Sigmoid colon (tissue), 7 donors: ENCODE measurements around the gene TMEM69. TPM values are rescaled to one million over a fixed set of nuclear protein-coding genes. Genes with fewer than 3 reads are reported as not detected.

Source experiments
- polyA plus RNA-seq, 3 donors: library from polyadenylated mRNA; stranded (reverse); fragments of 200-250 nt; gene quantifications; one replicate each; pipeline ENCODE4 v1.2.3, GENCODE V29; 2013
- total RNA-seq, 4 donors: library from RNA; depleted of rRNA; stranded (reverse); fragments of >200 nt; gene quantifications; one replicate each; pipeline ENCODE4 v1.1.0, GENCODE V29; 2016
- donor health status: healthy with polysubstance abuse.
- donor health status: Bipolar disorder and iron deficiency.
- donor health status: healthy.

The TMEM69 gene
- total and polyA plus RNA-seq, 7 donors: 12.7 to 31.0 (median 24.6) TPM

Other genes with a start within 250 kb of the TMEM69 start
- 1 to 10 TPM; 4.3 to 7.8 (median 7.0) TPM for gene TESK2, start 197.0 kb upstream of the TMEM69 start, total RNA-seq
- 1 to 10 TPM; 5.8 to 9.2 (median 7.8) TPM for gene TESK2, start 197.0 kb upstream of the TMEM69 start, polyA plus RNA-seq
- gene CCDC163, start 188.1 kb upstream of the TMEM69 start, total RNA-seq: 1 to 10 TPM in 1 of 4 donors, under 1 TPM in 3; 0.27 to 1.1 (median 0.77) TPM
- 1 to 10 TPM in 1 of 3 donors, under 1 TPM in 1, not detected in 1; 0.69 to 3.4 TPM for gene CCDC163, start 188.1 kb upstream of the TMEM69 start, polyA plus RNA-seq
- 1 to 10 TPM in 3 of 4 donors, under 1 TPM in 1; 0.83 to 3.9 (median 1.9) TPM for gene MMACHC, start 187.9 kb upstream of the TMEM69 start, total RNA-seq
- 1 to 10 TPM; 1.2 to 5.9 (median 3.0) TPM for gene MMACHC, start 187.9 kb upstream of the TMEM69 start, polyA plus RNA-seq
- 100 to 1,000 TPM; 169 to 257 (median 224) TPM for gene PRDX1, start 166.3 kb upstream of the TMEM69 start, total RNA-seq
- 100 to 1,000 TPM; 470 to 661 (median 517) TPM for gene PRDX1, start 166.3 kb upstream of the TMEM69 start, polyA plus RNA-seq
- gene AKR1A1, start 137.4 kb upstream of the TMEM69 start, total RNA-seq: 10 to 100 TPM; 39.6 to 64.2 (median 55.1) TPM
- 100 to 1,000 TPM; 175 to 234 (median 217) TPM for gene AKR1A1, start 137.4 kb upstream of the TMEM69 start, polyA plus RNA-seq
- gene NASP, start 104.1 kb upstream of the TMEM69 start, total RNA-seq: 10 to 100 TPM; 64.8 to 80.3 (median 75.4) TPM
- gene NASP, start 104.1 kb upstream of the TMEM69 start, polyA plus RNA-seq: 100 to 1,000 TPM in 2 of 3 donors, 10 to 100 TPM in 1; 76.8 to 159 (median 133) TPM
- 1 to 10 TPM in 3 of 4 donors, under 1 TPM in 1; 0.82 to 2.6 (median 2.0) TPM for gene CCDC17, start 64.1 kb upstream of the TMEM69 start, total RNA-seq
- 1 to 10 TPM in 2 of 3 donors, under 1 TPM in 1; 0.92 to 2.3 (median 1.2) TPM for gene CCDC17, start 64.1 kb upstream of the TMEM69 start, polyA plus RNA-seq
- 100 to 1,000 TPM in 3 of 4 donors, 10 to 100 TPM in 1; 94.5 to 142 (median 130) TPM for gene GPBP1L1, start 1.6 kb upstream of the TMEM69 start, total RNA-seq
- 100 to 1,000 TPM in 1 of 3 donors, 10 to 100 TPM in 2; 77.5 to 109 (median 83.6) TPM for gene GPBP1L1, start 1.6 kb upstream of the TMEM69 start, polyA plus RNA-seq
- 10 to 100 TPM; 11.2 to 15.3 (median 11.6) TPM for gene IPP, start 62.5 kb downstream of the TMEM69 start, total RNA-seq
- 1 to 10 TPM; 6.9 to 7.3 (median 7.2) TPM for gene IPP, start 62.5 kb downstream of the TMEM69 start, polyA plus RNA-seq
- gene MAST2, start 115.4 kb downstream of the TMEM69 start, total RNA-seq: 10 to 100 TPM; 19.3 to 54.0 (median 30.3) TPM
- 10 to 100 TPM; 20.4 to 43.7 (median 38.8) TPM for gene MAST2, start 115.4 kb downstream of the TMEM69 start, polyA plus RNA-seq